HEK293T (cell line): ENCODE measurements around the gene ZNF488.

Experiments
- CTCF ChIA-PET: fragments of 350-600 bp; formaldehyde crosslinking; extraction: SDS; loops from one replicate; lab custom pipeline; 2021; ENCODE audit warnings: antibody characterized with exemption, inconsistent platforms; lab: Yijun Ruan, JAX
- POLR2A ChIA-PET: fragments of 350-600 bp; formaldehyde crosslinking; extraction: SDS; loops from one replicate; lab custom pipeline; 2020; ENCODE audit warnings: antibody characterized with exemption, inconsistent platforms; lab: Yijun Ruan, JAX
- DNase-seq: peaks from one replicate; pipeline ENCODE4 v3.0.0; 2012; ENCODE audit warnings: mixed read lengths; ENCODE audit errors: extremely low spot score
- ARNT ChIP-seq: fragments of 450-650 bp; IDR thresholded peaks from 2 replicates; pipeline ENCODE4 v1.6.1; 2017; ENCODE audit warnings: mild to moderate bottlenecking
- BHLHE40 ChIP-seq: fragments of 450-650 bp; IDR thresholded peaks from 2 replicates; pipeline ENCODE4 v1.6.1; 2016; ENCODE audit warnings: mild to moderate bottlenecking, moderate library complexity, borderline replicate concordance
- CTBP1 ChIP-seq: fragments of 450-650 bp; IDR thresholded peaks from 2 replicates; pipeline ENCODE4 v1.6.1; 2016; ENCODE audit warnings: borderline replicate concordance
- ELF4 ChIP-seq: fragments of 450-650 bp; IDR thresholded peaks from 2 replicates; pipeline ENCODE4 v1.6.1; 2017; ENCODE audit warnings: antibody characterized with exemption
- FOXA1 ChIP-seq: fragments of 450-650 bp; IDR thresholded peaks from 2 replicates; pipeline ENCODE4 v1.6.1; 2016; ENCODE audit warnings: mild to moderate bottlenecking
- FOXK2 ChIP-seq: fragments of 450-650 bp; IDR thresholded peaks from 2 replicates; pipeline ENCODE4 v1.6.1; 2016; ENCODE audit warnings: mild to moderate bottlenecking
- FOXM1 ChIP-seq: fragments of 450-650 bp; IDR thresholded peaks from 2 replicates; pipeline ENCODE4 v1.6.1; 2017; ENCODE audit warnings: mild to moderate bottlenecking, borderline replicate concordance
- HDGF ChIP-seq: fragments of 450-650 bp; IDR thresholded peaks from 2 replicates; pipeline ENCODE4 v1.6.1; 2017; ENCODE audit warnings: antibody characterized with exemption, borderline replicate concordance
- L3MBTL2 ChIP-seq: fragments of 450-650 bp; conservative IDR thresholded peaks from 2 replicates; pipeline ENCODE4 v1.6.1; 2016; ENCODE audit warnings: mild to moderate bottlenecking
- LEF1 ChIP-seq: fragments of 450-650 bp; IDR thresholded peaks from 2 replicates; pipeline ENCODE4 v1.6.1; 2017; ENCODE audit warnings: mild to moderate bottlenecking, borderline replicate concordance
- NFRKB ChIP-seq: fragments of 450-650 bp; IDR thresholded peaks from 2 replicates; pipeline ENCODE4 v1.6.1; 2016; ENCODE audit warnings: mild to moderate bottlenecking, moderate library complexity
- SP1 ChIP-seq: fragments of 450-650 bp; IDR thresholded peaks from 2 replicates; pipeline ENCODE4 v1.6.1; 2017
- SUZ12 ChIP-seq: fragments of 450-650 bp; IDR thresholded peaks from 2 replicates; pipeline ENCODE4 v1.6.1; 2016; ENCODE audit warnings: mild to moderate bottlenecking
- TARDBP ChIP-seq: fragments of 450-650 bp; IDR thresholded peaks from 2 replicates; pipeline ENCODE4 v1.6.1; 2016
- ZNF384 ChIP-seq: fragments of 450-650 bp; IDR thresholded peaks from 2 replicates; pipeline ENCODE4 v1.6.1; 2016
- TF ChIP-seq, protein P1 (sequence below): fragments of 450-650 bp; IDR thresholded peaks from 2 replicates; pipeline ENCODE4 v1.6.1; 2016

ZNF488 gene

DNA sequence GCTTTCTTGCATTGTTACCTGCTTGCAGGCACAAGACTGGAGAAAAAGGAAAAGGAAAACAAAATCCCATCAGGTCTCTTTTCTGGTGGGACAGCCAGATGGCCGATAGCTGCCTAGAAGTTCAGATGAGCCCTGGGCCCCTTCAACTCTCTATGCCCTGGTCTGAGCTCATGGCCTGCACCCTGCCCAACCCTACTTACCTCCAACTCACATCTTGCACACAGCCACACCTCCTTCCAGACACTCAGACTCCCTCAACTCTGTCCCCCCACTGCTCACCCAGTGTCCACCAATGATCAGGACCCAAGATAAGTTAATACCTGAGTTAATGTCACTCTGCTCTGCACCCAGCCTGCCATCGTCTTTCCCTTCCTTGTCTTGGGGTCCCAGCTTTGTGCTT lies 25.0 kb downstream of the ZNF488 start:
- no peak for DNase-seq
- TF ChIP-seq FOXK2 (no peak), TARDBP (no peak), L3MBTL2 (no peak), CTBP1 (no peak), SUZ12 (no peak), ARNT (no peak), HDGF (no peak), BHLHE40 (no peak)
- TF ChIP-seq, protein P1, sequence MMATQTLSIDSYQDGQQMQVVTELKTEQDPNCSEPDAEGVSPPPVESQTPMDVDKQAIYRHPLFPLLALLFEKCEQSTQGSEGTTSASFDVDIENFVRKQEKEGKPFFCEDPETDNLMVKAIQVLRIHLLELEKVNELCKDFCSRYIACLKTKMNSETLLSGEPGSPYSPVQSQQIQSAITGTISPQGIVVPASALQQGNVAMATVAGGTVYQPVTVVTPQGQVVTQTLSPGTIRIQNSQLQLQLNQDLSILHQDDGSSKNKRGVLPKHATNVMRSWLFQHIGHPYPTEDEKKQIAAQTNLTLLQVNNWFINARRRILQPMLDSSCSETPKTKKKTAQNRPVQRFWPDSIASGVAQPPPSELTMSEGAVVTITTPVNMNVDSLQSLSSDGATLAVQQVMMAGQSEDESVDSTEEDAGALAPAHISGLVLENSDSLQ = no peak
- POLR2A ChIA-PET = interaction anchor here (1.5 kb wide), 1 partner anchor 25 kb away, joined by 4 read pairs; the partner anchor contains the start of gene ZNF488
- CTCF ChIA-PET = interaction anchor here (0.9 kb wide), 1 partner anchor 19 kb away, joined by 3 read pairs; no protein-coding TSS in a partner anchor

DNA sequence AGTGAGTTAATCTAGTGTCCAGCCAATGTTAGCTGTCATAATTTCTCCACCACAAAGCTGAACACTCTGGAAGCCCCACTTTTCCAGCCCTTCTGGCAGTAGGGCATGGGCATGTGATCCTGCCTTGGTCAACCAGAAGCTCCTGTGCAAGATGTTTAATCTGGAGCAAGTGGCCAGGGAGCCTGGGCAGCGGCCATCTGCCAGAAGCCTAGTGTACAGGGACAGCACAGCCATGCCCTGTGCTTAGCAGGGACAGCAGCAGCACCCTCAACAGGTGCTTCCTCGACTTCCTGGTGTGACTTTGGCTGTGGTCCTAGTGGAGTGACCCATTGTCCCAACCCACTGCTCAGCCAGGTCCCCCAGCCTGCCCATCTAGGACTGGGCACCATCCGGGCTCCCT lies 25.6 kb downstream of the ZNF488 start:
- TF ChIP-seq, protein P1 = no peak
- TF ChIP-seq ZNF384 (no peak), LEF1 (no peak), FOXA1 (no peak), TARDBP (no peak), SUZ12 (no peak), ARNT (no peak)
- POLR2A ChIA-PET = interaction anchor here (1.5 kb wide), 1 partner anchor 26 kb away, joined by 4 read pairs; the partner anchor contains the start of gene ZNF488
- CTCF ChIA-PET = interaction anchor here (0.9 kb wide), 1 partner anchor 18 kb away, joined by 3 read pairs; no protein-coding TSS in a partner anchor
- DNase-seq = no peak

DNA sequence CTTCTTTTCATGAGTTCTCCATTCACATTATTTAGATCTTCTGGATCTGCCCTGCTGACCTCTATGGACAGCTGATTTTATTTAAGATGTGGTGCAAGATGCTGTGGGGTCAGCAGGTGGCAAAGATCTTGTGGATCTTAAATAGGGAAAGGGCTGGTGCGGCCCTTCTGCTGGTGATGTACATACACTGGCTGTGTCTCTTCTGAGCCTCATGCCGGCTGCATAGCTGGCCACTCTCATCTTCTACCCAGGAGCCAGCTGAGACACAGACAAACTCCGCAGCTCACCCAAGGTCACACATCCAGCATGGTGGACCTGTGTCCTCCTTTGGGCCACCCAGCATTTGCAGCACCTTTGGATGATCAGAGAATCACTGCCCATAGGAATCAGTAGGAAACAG lies 26.2 kb downstream of the ZNF488 start:
- CTCF ChIA-PET = no interaction called here
- POLR2A ChIA-PET = interaction anchor here (1.5 kb wide), 1 partner anchor 26 kb away, joined by 4 read pairs; the partner anchor contains the start of gene ZNF488
- TF ChIP-seq ZNF384 (no peak), FOXA1 (no peak), FOXK2 (no peak)
- TF ChIP-seq, protein P1 = no peak
- no peak for DNase-seq

DNA sequence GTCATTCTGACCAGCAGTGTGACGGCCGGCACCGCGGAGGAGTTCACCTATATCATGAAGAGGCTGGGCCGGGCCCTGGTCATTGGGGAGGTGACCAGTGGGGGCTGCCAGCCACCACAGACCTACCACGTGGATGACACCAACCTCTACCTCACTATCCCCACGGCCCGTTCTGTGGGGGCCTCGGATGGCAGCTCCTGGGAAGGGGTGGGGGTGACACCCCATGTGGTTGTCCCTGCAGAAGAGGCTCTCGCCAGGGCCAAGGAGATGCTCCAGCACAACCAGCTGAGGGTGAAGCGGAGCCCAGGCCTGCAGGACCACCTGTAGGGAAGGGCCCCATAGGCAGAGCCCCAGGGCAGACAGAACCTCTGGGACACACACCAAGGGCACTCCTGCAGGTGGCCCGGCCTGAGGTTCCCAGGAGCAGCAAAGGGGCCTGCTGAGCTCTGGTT lies 26.9 kb downstream of the ZNF488 start:
- ChIA-PET POLR2A (no interaction called here), CTCF (no interaction called here)
- TF ChIP-seq SP1 = no peak
- no peak for TF ChIP-seq CTBP1
- no peak for TF ChIP-seq L3MBTL2
- no peak for TF ChIP-seq NFRKB
- no peak for TF ChIP-seq LEF1
- TF ChIP-seq SUZ12 = no peak
- TF ChIP-seq, protein P1 = no peak
- TF ChIP-seq FOXK2 = no peak
- no peak for TF ChIP-seq TARDBP
- TF ChIP-seq BHLHE40 = no peak
- TF ChIP-seq FOXM1 = no peak
- TF ChIP-seq HDGF = no peak
- no peak for TF ChIP-seq ZNF384
- no peak for TF ChIP-seq ARNT
- no peak for TF ChIP-seq ELF4
- no peak for TF ChIP-seq FOXA1
- no peak for DNase-seq

DNA sequence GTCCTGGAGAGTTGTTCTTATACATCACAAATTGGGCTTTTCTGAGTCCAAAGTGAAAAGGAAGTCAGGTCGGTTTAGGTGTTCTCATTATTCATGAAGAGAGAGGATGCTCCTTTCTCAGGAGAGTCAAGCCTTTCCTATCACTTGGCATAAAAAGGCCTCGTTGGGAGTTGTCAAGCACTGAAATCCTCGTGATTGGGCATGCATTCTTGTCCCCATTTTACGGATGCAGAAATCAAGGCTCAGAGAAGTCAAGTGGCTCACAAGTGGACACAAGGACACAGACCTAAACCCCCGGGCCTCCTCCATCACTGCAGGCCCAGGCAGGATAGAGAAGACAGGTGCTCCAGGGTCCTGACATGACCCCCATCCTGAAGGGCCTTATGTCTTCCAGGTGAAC lies 27.4 kb downstream of the ZNF488 start:
- DNase-seq = no peak
- ChIA-PET CTCF (no interaction called here), POLR2A (no interaction called here)
- TF ChIP-seq NFRKB (no peak), BHLHE40 (no peak), ELF4 (no peak), TARDBP (no peak), CTBP1 (no peak), FOXK2 (no peak), FOXA1 (no peak), FOXM1 (no peak), SP1 (no peak), ARNT (no peak), SUZ12 (no peak), HDGF (no peak), ZNF384 (no peak), L3MBTL2 (no peak)

DNA sequence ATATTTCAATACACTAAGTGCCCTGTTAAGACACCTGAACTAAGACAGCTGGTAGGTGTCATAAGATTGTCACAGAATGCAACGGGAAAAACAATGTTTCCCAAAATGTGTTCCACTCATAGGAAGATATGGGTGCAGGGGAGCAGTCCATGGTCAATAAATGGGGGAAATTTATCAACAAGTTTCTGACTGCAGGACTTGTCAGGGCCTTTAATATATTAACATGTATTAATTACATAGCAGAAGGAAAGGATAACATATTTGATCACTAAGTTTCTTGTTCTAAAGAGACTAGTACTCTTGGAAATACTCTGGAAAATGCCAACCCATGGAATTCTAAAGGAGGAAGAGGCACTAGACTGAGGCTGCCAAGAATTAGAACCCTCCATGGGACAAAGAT lies 29.2 kb downstream of the ZNF488 start:
- TF ChIP-seq ELF4 (no peak), SP1 (no peak), NFRKB (no peak), ZNF384 (no peak), FOXM1 (no peak), LEF1 (no peak), FOXA1 (no peak), CTBP1 (no peak), SUZ12 (no peak), FOXK2 (no peak), HDGF (no peak), TARDBP (no peak), L3MBTL2 (no peak), BHLHE40 (no peak), ARNT (no peak)
- DNase-seq = no peak
- POLR2A ChIA-PET = no interaction called here
- CTCF ChIA-PET = no interaction called here
